Measurements from ENCODE around the gene NDUFAF7.

DNA sequence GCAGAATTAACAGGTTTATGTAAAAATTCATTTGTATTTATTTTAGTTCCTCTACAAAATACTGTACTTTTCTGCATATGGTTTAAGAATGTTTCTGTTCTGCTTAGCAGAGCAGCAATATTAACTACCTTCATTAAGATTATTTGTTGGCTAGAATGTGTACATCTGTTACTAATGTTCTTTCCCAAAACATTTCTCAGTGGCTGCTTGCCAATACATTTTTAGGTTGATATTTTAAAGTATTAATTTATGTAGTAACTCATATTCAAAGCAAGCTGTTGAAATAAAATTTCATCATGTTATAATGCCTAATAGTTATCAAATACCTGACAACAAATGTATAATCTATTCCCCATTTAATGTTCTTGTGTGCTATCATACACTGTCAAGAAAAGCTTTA, 52.9 kb downstream of the NDUFAF7 start:
- TF ChIP-seq, protein P1, sequence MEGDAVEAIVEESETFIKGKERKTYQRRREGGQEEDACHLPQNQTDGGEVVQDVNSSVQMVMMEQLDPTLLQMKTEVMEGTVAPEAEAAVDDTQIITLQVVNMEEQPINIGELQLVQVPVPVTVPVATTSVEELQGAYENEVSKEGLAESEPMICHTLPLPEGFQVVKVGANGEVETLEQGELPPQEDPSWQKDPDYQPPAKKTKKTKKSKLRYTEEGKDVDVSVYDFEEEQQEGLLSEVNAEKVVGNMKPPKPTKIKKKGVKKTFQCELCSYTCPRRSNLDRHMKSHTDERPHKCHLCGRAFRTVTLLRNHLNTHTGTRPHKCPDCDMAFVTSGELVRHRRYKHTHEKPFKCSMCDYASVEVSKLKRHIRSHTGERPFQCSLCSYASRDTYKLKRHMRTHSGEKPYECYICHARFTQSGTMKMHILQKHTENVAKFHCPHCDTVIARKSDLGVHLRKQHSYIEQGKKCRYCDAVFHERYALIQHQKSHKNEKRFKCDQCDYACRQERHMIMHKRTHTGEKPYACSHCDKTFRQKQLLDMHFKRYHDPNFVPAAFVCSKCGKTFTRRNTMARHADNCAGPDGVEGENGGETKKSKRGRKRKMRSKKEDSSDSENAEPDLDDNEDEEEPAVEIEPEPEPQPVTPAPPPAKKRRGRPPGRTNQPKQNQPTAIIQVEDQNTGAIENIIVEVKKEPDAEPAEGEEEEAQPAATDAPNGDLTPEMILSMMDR (IDR thresholded peaks at IDR 0.05 in 4 of 5, conservative IDR thresholded peaks at IDR 0.05 in 1 of 5), result no peak
- no peak for TF ChIP-seq POLR2A (IDR thresholded peaks at IDR 0.05)

Data from gastrocnemius medialis (tissue), 4 donors.